Lower leg skin (tissue), 4 donors: Measurements from ENCODE around the gene OASL. TPM values are rescaled to one million over a fixed set of nuclear protein-coding genes. Genes with fewer than 3 reads are reported as not detected.
A peak's percentile ranks its signal among the peaks of the same experiment; 100 is the strongest.
"Not testable (repeated sequence)": the region's sequence is repeated elsewhere in the genome, so short reads cannot be mapped to it uniquely, and the experiment has no call there.

ENCODE experiments used
- DNase-seq, 2 donors: peaks; one replicate each; pipeline ENCODE4 v3.0.0-alpha.2; 2019; ENCODE audit warnings: low spot score in 2 of 2
- H3K4me3 ChIP-seq: fragments of 200-600 bp; sonication (generic); 2 replicates; pipeline ENCODE4 v1.5.1; 2017; ENCODE audit warnings: mild to moderate bottlenecking, low read depth; ENCODE audit not compliant: poor library complexity, severe bottlenecking
- CTCF ChIP-seq, 3 donors: fragments of 450-650 bp; IDR thresholded peaks; one replicate each; pipeline ENCODE4 v1.5.1; 2016; ENCODE audit warnings: antibody characterized with exemption in 3 of 3, mild to moderate bottlenecking in 3 of 3, moderate library complexity in 2 of 3
- POLR2A ChIP-seq, 2 donors: fragments of 450-650 bp; IDR thresholded peaks; one replicate each; pipeline ENCODE4 v1.6.1; 2016 to 2017; ENCODE audit warnings: antibody characterized with exemption in 2 of 2, mild to moderate bottlenecking in 1 of 2, moderate library complexity in 1 of 2
- WGBS, 2 donors: methylation state at CpG; one replicate each; pipeline ENCODE4 v1.1.5; 2018; 5-methylcytosine and 5-hydroxymethylcytosine counted together
- intact Hi-C: fragments of 100-400 bp; cut with DNase I; formaldehyde crosslinking; loops from one replicate; pipeline ENCODE4 v1.15.0; 2023; ENCODE audit warnings: low total_unique reads
- total RNA-seq, 4 donors: library from RNA; depleted of rRNA; stranded (reverse); fragments of >200 nt; gene quantifications; one replicate each; pipeline ENCODE4 v1.1.0, GENCODE V29; 2016

Gene OASL
- total RNA-seq, 4 donors from 2014 or later = 0.25 to 0.39 TPM; not detected in 2

DNA sequence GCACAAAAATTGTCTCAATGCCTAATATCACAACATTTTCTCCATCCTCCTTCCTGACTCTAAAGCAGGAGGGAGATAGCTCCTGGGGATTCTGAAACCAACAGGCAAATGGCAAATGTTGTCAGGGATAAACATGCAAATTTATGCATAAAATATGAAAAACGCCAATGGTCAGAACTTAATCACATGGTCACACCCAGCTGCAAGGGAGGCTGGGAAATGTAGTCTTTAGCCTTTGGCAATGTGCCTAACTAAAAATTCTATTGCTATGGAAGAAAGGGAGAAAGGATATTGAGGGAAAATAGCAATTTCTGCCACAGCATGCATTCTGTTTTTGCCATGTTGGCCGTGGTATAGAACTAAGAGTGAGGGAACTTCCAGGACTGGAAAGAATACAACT lies 11.7 kb upstream of the OASL start:
- peak in 1 of 2 donors; percentile 31 for DNase-seq
- intact Hi-C loops = no loop called here
- TF ChIP-seq POLR2A (IDR thresholded peaks at IDR 0.05) (no peak), CTCF (IDR thresholded peaks at IDR 0.05) (no peak)
- no peak overlapping the region for H3K4me3 ChIP-seq
- WGBS, 2 donors = 54 to 58% methylated on average over 2 of the region's 2 CpGs

DNA sequence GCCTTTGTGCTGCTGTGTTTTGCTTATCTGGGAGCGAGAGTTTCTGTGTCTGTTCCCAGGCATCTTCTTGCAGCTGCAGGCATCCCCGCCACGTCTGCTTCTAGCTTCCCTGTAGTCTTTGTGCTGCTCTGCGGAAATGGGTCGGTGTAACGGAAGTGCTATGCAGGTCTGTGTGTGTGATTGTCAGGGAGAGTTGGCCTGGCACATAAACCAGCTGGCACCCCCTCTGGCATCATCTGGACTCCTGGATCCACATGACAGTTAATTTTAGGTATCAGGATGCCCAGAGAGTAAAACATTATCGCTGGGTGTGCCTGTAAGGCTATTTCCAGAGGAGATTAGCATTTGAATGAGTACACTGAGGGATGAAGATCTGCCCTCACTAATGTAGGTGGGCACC lies 9.4 kb upstream of the OASL start:
- 74 to 89% methylated on average over 7 of the region's 7 CpGs for WGBS, 2 donors
- intact Hi-C loops = no loop called here
- no peak for DNase-seq
- TF ChIP-seq POLR2A (IDR thresholded peaks at IDR 0.05) (no peak), CTCF (IDR thresholded peaks at IDR 0.05) (no peak)
- H3K4me3 ChIP-seq = no peak overlapping the region

DNA sequence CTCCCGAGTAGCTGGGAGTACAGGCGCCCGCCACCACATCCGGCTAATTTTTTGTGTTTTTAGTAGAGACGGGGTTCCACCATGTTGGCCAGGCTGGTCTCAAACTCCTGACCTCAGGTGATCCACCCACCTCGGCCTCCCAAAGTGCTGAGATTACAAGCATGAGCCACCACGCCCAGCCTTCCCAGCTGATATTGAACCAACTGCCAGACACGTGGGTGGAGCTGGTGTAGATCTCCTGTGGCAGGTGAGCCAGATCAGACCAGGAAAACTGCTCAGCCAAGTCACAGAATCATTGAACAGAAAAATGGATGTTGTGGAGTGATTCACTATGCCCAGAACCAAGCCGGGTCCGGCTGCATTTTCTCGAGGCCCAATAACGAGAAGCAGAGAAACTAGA lies 8.4 kb upstream of the OASL start:
- 75 to 78% methylated on average over 12 of the region's 12 CpGs for WGBS, 2 donors
- H3K4me3 ChIP-seq, DNase-seq, intact Hi-C loops: not testable (repeated sequence)

- DNase-seq = no peak
- TF ChIP-seq POLR2A (IDR thresholded peaks at IDR 0.05) = no peak
- no peak for TF ChIP-seq CTCF (IDR thresholded peaks at IDR 0.05)
- H3K4me3 ChIP-seq = no peak overlapping the region
- intact Hi-C loops = no loop called here
- WGBS, 2 donors = 72 to 83% methylated on average over 4 of the region's 4 CpGs
Measured at GRCh38 chr12:121043067-121043466, 4.0 kb upstream of the OASL start.

DNA sequence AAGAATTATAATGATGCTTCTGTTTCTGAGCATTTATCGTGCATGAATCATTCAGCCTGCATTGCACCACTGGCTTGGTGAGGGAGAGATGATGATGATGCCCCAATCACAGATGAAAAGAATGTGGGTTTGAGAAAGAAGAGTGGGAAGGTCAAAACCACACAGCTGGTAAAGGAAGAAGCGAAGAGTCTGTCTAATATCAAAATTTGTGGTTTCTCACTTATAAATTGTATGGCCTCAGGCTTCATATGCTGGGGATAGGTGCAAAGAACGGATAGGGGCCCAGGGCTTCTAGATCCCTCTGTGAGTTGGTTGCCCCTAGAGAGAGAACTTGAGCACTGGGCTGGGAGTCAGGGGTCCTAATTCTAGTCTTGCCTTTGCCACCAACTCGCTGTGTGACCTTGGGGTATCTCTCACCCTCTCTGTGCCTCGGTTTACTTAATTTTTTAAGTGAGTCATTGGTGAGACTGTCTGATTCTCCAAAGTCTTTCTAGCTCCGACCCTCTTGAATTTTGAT lies 2.2 kb downstream of the OASL start:
- intact Hi-C loops = no loop called here
- no peak overlapping the region for H3K4me3 ChIP-seq
- DNase-seq = no peak
- 81% methylated on average over 6 of the region's 6 CpGs for WGBS, 2 donors
- TF ChIP-seq POLR2A (IDR thresholded peaks at IDR 0.05) (no peak), CTCF (IDR thresholded peaks at IDR 0.05) (no peak)

DNA sequence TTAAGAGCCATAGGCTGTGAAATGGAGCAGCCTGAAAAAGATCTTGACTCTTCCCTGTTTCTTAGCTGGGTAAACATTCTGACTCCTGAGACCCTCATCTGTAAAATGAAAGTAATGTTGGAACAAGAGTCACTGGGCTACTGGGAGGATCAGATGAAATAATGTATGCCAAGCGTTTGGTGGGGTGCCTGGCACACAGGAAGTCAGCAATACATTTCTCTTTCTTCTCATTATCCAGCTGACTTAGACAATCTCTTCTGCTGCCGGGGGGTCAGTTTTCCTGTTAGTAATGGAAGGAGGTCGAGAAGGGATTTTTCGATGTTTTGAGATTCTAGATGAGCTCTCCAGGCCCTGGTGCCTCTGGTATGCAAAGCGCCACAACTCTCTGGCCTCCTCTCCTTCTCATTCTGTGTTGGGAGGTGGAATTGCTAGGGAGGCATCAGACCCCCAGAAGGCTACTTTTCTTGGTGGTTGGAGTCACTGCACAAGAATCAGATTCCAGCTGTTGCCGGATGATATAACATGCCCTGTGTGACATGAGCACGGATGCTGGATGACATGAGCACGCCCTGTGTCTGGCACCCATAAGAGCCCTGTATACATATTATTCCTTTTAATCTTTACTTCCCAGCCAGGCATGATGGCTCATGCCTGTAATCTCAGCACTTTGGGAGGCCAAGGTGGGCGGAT lies 4.3 kb downstream of the OASL start:
- no peak overlapping the region for H3K4me3 ChIP-seq
- WGBS, 2 donors = 82% methylated on average over 9 of the region's 9 CpGs
- no peak for TF ChIP-seq POLR2A (IDR thresholded peaks at IDR 0.05)
- TF ChIP-seq CTCF (IDR thresholded peaks at IDR 0.05) = no peak
- DNase-seq = no peak
- intact Hi-C loops = no loop called here
